Upper lobe of left lung (tissue), 6 donors: ENCODE results near the gene HPSE2. TPM values are rescaled to one million over a fixed set of nuclear protein-coding genes. Genes with fewer than 3 reads are reported as not detected.

Experiments
- ATAC-seq, 2 donors: fragments of 200-7000 bp; cut with Tn5 transposase; one replicate each; pipeline ENCODE4 v1.9.1; 2022; ENCODE audit warnings: mild to moderate bottlenecking in 2 of 2, moderate library complexity in 2 of 2; ENCODE audit not compliant: low FRiP score in 2 of 2
- DNase-seq, 2 donors: peaks; one replicate each; pipeline ENCODE4 v3.0.0-alpha.2; 2019 to 2020
- H3K27ac ChIP-seq, 4 donors: fragments of 200-600 bp; sonication (generic); one replicate each; pipeline ENCODE4 v1.5.1; 2016 to 2019
- H3K27me3 ChIP-seq, 4 donors: fragments of 200-600 bp; sonication (generic); one replicate each; pipeline ENCODE4 v1.5.1; 2017 to 2019
- H3K36me3 ChIP-seq, 4 donors: fragments of 200-600 bp; sonication (generic); one replicate each; pipeline ENCODE4 v1.5.1; 2016 to 2019
- H3K4me1 ChIP-seq, 4 donors: fragments of 200-600 bp; sonication (generic); one replicate each; pipeline ENCODE4 v1.5.1; 2018 to 2019
- H3K4me3 ChIP-seq, 4 donors: fragments of 200-600 bp; sonication (generic); one replicate each; pipeline ENCODE4 v1.5.1; 2017 to 2019; ENCODE audit warnings: mild to moderate bottlenecking in 2 of 4, moderate library complexity in 1 of 4
- H3K9me3 ChIP-seq, 4 donors: fragments of 200-600 bp; sonication (generic); one replicate each; pipeline ENCODE4 v1.5.1; 2018 to 2019
- EP300 ChIP-seq, 4 donors: sonication (generic); formaldehyde crosslinking; IDR thresholded peaks; one replicate each; pipeline ENCODE4 v1.5.1; 2017; ENCODE audit warnings: antibody characterized with exemption in 4 of 4, control low read depth in 2 of 4
- POLR2A ChIP-seq, 4 donors: fragments of 450-650 bp; IDR thresholded peaks; one replicate each; pipeline ENCODE4 v1.5.1; 2016 to 2017; ENCODE audit warnings: antibody characterized with exemption in 4 of 4, mild to moderate bottlenecking in 2 of 4
- POLR2AphosphoS5 ChIP-seq, 2 donors: sonication (generic); formaldehyde crosslinking; IDR thresholded peaks; one replicate each; pipeline ENCODE4 v1.5.1; 2017; ENCODE audit warnings: antibody characterized with exemption in 2 of 2
- WGBS, 2 donors: methylation state at CpG; one replicate each; pipeline ENCODE4 v1.1.5; 2017 to 2018; 5-methylcytosine and 5-hydroxymethylcytosine counted together
- total RNA-seq, 6 donors: library from RNA; depleted of rRNA in 4 of 6; stranded (reverse); fragments of >200 nt in 4 of 6; gene quantifications; one replicate each; pipeline versions ENCODE4 v1.1.0 to v1.2.1, GENCODE V29; 2016 to 2021
- TF ChIP-seq, protein P1 (sequence below), 6 experiments: fragments of 450-650 bp in 4 of 6; fragments of 200-600 bp in 2 of 6; sonication (generic) in 2 of 6; IDR thresholded peaks; one replicate each; pipeline ENCODE4 v1.5.1; 2016 to 2019; ENCODE audit warnings: antibody characterized with exemption in 6 of 6
- donor health status: DM: no; HTN: no; CAD: no; lungs with moderate emphysema.
- donor health status: DM: no; HTN: yes; CAD: no; lungs with severe emphysema.

The HPSE2 gene
- total RNA-seq, 6 donors from 2014 or later, result 0.15 to 1.1 (median 0.91) TPM; not detected in 1

GRCh38 chr10:98463976-98464754 lies 771.5 kb downstream of the HPSE2 start:
- 53 to 69% methylated on average over 8 of the region's 8 CpGs for WGBS, 2 donors
- TF ChIP-seq EP300 (IDR thresholded peaks at IDR 0.05) (no peak), POLR2AphosphoS5 (IDR thresholded peaks at IDR 0.05) (no peak), POLR2A (IDR thresholded peaks at IDR 0.05) (no peak)
- TF ChIP-seq, protein P1, sequence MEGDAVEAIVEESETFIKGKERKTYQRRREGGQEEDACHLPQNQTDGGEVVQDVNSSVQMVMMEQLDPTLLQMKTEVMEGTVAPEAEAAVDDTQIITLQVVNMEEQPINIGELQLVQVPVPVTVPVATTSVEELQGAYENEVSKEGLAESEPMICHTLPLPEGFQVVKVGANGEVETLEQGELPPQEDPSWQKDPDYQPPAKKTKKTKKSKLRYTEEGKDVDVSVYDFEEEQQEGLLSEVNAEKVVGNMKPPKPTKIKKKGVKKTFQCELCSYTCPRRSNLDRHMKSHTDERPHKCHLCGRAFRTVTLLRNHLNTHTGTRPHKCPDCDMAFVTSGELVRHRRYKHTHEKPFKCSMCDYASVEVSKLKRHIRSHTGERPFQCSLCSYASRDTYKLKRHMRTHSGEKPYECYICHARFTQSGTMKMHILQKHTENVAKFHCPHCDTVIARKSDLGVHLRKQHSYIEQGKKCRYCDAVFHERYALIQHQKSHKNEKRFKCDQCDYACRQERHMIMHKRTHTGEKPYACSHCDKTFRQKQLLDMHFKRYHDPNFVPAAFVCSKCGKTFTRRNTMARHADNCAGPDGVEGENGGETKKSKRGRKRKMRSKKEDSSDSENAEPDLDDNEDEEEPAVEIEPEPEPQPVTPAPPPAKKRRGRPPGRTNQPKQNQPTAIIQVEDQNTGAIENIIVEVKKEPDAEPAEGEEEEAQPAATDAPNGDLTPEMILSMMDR (IDR thresholded peaks at IDR 0.05), result no peak
- H3K4me3 ChIP-seq, result no peak overlapping the region
- no peaks in the 10 kb centered on the region for H3K27me3 ChIP-seq
- no peaks in the 10 kb centered on the region for H3K36me3 ChIP-seq
- ATAC-seq (no peak), DNase-seq (no peak)
- no peak overlapping the region for H3K27ac ChIP-seq
- no peaks in the 10 kb centered on the region for H3K9me3 ChIP-seq
- peaks cover 3 to 14% (median 9%) of the 10 kb centered on the region in 4 donors for H3K4me1 ChIP-seq

DNA sequence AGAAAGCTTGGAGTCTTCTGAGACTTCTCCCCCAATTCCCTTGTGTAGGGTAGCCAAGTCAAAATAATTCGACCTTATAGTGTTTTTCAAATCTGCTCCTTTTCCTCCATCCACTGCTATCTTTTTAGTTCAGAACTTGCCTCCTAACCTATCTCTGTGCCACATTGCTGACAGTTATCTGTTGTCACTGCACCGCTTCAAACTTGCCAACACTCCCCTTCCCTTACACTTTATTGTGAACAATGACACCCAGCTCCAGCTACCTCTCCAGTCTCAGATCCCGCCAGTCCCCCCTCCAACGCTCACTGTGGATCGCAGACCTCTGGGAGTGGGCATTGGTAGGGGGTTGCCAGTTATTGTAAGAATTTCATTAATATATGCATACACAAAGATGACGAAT lies 772.6 kb downstream of the HPSE2 start:
- H3K4me3 ChIP-seq, result no peak overlapping the region
- DNase-seq (no peak), ATAC-seq (no peak)
- TF ChIP-seq POLR2AphosphoS5 (IDR thresholded peaks at IDR 0.05), result no peak
- TF ChIP-seq EP300 (IDR thresholded peaks at IDR 0.05), result no peak
- peaks cover 3 to 12% (median 7%) of the 10 kb centered on the region in 4 donors for H3K4me1 ChIP-seq
- H3K27me3 ChIP-seq, result no peaks in the 10 kb centered on the region
- no peaks in the 10 kb centered on the region for H3K9me3 ChIP-seq
- no peaks in the 10 kb centered on the region for H3K36me3 ChIP-seq
- WGBS, 2 donors, result 92 to 93% methylated on average over 6 of the region's 6 CpGs
- no peak overlapping the region for H3K27ac ChIP-seq

- H3K27ac ChIP-seq, result peak overlapping the region in 1 of 4 donors; percentile 13
- 89 to 95% methylated on average over 3 of the region's 3 CpGs for WGBS, 2 donors
- H3K36me3 ChIP-seq, result no peaks in the 10 kb centered on the region
- TF ChIP-seq, protein P1 (IDR thresholded peaks at IDR 0.05), result no peak
- TF ChIP-seq POLR2AphosphoS5 (IDR thresholded peaks at IDR 0.05) (no peak), EP300 (IDR thresholded peaks at IDR 0.05) (no peak), POLR2A (IDR thresholded peaks at IDR 0.05) (no peak)
- ATAC-seq (no peak), DNase-seq (no peak)
- no peak overlapping the region for H3K4me3 ChIP-seq
- no peaks in the 10 kb centered on the region for H3K27me3 ChIP-seq
- peaks cover 0 to 6% (median 0%) of the 10 kb centered on the region in 4 donors for H3K4me1 ChIP-seq
- H3K9me3 ChIP-seq, result no peaks in the 10 kb centered on the region
Measured at GRCh38 chr10:98461500-98461842, 774.2 kb downstream of the HPSE2 start.

GRCh38 chr10:98460837-98461499 lies 774.7 kb downstream of the HPSE2 start:
- 77 to 83% methylated on average over 3 of the region's 3 CpGs for WGBS, 2 donors
- H3K4me1 ChIP-seq, result peaks cover 0 to 6% (median 0%) of the 10 kb centered on the region in 4 donors
- H3K9me3 ChIP-seq, result no peaks in the 10 kb centered on the region
- peak overlapping the region in 2 of 4 donors; percentile 13 to 35 for H3K27ac ChIP-seq
- H3K4me3 ChIP-seq, result no peak overlapping the region
- TF ChIP-seq POLR2AphosphoS5 (IDR thresholded peaks at IDR 0.05), result peak; percentile 21 to 71
- TF ChIP-seq, protein P1 (IDR thresholded peaks at IDR 0.05), result no peak
- TF ChIP-seq POLR2A (IDR thresholded peaks at IDR 0.05), result no peak
- peak in 1 of 4 donors; percentile 29 for TF ChIP-seq EP300 (IDR thresholded peaks at IDR 0.05)
- DNase-seq (peak in 1 of 2 donors; percentile 41), ATAC-seq (peak; percentile 65 to 90)
- H3K36me3 ChIP-seq, result no peaks in the 10 kb centered on the region
- H3K27me3 ChIP-seq, result no peaks in the 10 kb centered on the region
